GM18502 (cell line): ENCODE data around the gene TREML1.
A peak's percentile ranks its signal among the peaks of the same experiment; 100 is the strongest.
"Not testable (repeated sequence)": the region's sequence is repeated elsewhere in the genome, so short reads cannot be mapped to it uniquely, and the experiment has no call there.

Experiments used
- ATAC-seq: cut with Tn5 transposase; IDR thresholded peaks from one replicate; pipeline ENCODE4 v1.9.1; 2021; ENCODE audit warnings: mild to moderate bottlenecking; ENCODE audit not compliant: unreplicated experiment, poor library complexity

TREML1 gene

DNA sequence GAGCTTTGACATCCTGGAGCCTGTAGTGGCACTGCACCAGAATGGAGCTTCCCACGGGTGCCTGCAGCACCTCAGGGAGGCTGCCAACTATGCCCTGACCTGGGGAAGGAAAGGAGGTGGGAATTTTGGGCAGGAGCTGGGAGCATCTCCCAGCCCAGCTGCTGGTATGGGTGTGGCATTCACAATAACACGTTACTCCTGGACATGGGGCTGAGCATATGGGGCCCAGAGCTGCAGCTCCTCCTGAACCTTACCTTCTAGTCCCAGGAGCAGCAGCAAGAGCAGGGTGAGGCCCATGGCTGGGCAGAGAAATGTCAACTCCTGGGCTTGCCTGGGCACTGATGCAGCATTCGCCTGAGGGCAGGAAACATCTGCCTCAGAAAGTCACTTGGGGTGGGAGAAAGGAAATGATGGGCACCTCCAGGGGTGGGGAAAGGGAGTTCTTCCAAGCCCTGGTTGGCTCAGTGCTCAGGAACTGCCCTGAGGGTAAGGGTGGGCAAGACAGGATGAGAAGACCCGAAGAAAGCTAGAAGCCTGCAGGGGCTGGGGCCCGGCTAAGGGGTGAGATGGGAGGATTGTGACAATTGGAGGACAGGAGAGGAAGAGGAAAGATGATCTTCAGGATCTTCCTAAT is at the start of gene TREML1:
TREML1 (minus strand) TSS at position 356 of the 634 bp plus-strand sequence; CDS start at position 297, 59 bp downstream.
- no peak for ATAC-seq

GRCh38 chr6:41201764-41202173 is 47.6 kb upstream of the TREML1 start:
- ATAC-seq: no peak

DNA sequence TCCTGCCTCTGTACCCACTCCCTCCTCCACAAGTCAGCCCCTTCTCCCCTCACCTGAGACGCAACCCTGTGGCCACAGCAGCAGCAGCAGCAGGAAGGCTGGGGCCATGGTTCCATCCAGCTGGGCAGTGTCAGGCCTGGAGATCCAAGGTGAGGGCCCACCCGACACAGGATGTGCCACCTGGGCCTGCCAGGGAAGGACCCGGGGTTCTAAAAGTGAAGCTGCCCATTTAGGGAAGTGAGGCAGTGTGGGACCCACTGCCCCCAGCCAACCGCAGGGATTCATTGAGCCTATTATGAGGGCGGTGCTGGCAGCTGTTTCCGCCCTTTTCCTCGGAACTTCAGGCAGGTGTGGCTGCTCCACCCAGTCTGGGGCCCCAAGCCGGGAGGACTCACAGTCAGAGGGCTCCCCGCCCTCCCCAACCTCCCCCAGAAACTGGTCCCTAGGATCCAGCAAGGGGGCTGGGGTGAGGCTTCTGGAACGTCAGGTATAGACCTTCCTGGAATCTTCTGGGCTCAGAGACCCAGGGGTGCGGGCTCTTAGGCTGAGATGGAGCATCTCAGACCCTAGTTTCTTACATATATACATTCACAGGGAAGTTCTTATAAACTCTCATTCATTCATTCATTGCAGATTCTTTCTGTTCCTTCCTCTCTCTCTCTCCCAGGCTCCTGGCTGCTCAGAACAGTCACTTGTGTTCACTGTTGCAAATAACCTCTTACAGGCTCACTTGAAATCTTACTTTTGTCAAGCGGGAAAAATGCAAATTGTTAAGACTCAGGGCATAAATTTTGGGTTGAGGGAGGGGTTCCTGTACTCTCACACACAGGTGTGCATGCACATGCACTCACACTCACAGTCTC is 47.0 kb upstream of the TREML1 start, which contains the start of gene TREML2:
TREML2 (minus strand) TSS at position 249 of the 863 bp plus-strand sequence; CDS start at position 108, 141 bp downstream.
- peak; percentile 42 for ATAC-seq

GRCh38 chr6:41200296-41200900 is 46.3 kb upstream of the TREML1 start:
- ATAC-seq: peak; percentile 32

- peak; percentile 67 for ATAC-seq
These were observed 45.6 kb upstream of the TREML1 start for GRCh38 chr6:41199552-41200246.

- ATAC-seq: no peak
These were observed 43.1 kb upstream of the TREML1 start for GRCh38 chr6:41197234-41197633.

DNA sequence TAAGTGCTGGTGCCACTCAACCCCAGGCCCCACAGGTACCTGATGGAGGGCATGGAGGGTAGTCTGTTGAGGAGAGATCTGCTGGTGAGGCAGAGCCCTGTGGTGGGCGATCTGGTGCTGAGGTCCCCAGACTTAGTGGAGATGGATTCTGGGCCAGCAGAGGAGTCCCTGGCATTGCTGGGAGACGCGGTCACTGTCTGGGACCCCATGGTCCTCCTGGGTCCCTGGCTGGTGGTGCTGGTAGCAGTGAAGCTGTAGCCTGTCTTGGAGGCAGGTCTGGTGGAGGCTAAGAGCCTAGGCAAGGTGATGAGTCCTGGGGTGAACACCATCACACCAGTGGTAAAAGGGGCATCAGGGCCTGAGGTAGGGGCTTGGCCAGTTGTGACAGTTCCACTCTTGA is 40.2 kb upstream of the TREML1 start:
- ATAC-seq: no peak

- ATAC-seq: no peak
These were observed 39.7 kb upstream of the TREML1 start for GRCh38 chr6:41193884-41194283.

GRCh38 chr6:41193171-41193734 is 39.1 kb upstream of the TREML1 start:
- ATAC-seq: no peak

- no peak for ATAC-seq
These were observed 37.4 kb upstream of the TREML1 start for GRCh38 chr6:41191569-41191968.

GRCh38 chr6:41190791-41191190 is 36.6 kb upstream of the TREML1 start:
- ATAC-seq: no peak

- no peak for ATAC-seq
These were observed 35.8 kb upstream of the TREML1 start for GRCh38 chr6:41189967-41190366.

DNA sequence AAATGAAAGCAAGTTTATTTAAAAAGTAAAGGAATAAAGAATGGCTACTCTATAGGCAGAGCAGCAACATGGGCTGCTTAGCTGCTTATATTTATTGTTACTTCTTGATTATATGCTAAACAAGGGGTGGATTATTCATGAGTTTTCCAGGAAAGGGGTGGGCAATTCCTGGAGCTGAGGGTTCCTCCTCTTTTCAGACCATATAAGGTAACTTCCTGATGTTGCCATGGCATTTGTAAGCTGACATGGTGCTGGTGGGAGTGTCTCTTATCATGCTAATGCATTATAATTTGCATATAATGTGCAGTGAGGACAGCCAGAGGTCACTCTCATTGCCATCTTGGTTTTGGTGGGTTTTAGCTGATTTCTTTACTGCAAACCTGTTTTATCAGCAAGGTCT is 34.9 kb upstream of the TREML1 start:
- not testable (repeated sequence) for ATAC-seq

DNA sequence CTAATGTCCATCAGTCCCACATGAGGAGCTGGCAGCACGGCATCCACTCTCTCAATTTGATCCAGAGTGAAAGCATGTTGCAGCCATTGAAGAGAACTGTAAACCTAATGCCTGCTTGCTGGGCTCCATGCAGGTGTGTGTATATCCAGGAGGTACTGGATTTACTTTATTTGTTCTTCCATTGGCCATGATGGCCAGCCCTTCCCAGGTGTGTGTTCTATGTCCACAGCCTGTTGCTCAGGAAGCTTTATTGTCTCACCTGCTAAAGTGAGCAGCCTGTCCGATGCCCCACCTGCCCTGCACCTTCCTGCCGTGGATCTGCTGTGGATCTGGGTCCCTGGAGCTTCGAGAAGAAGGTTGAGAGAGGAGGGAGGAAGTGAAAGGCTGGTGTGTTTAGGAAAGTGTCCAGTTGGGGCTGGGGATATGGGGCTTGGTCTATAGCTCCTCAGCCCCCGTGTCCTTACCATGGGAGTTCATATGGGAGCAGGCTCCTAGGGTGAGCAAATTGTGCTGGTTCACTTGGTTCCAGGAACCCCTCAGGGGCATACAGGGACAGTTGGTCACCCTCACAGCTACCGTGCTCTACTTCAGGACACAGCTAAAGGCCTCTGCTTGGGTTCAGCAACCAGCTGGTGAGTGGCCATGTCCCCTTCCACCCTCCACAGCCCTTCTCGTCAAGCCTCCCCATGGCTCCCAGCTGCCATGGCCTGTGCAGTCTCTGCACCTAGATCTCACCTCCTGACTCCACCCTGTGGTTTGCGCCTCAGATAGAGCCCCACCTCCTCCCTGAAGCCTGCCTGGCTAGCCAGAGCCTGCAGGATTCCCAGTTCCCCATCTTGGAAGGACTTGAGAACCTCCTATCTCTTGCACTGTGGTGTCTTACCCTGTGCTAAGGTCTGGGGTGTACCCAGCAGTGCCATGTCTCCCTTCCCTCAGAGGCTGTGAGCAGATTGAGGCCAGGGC is 34.1 kb upstream of the TREML1 start:
- ATAC-seq: no peak

DNA sequence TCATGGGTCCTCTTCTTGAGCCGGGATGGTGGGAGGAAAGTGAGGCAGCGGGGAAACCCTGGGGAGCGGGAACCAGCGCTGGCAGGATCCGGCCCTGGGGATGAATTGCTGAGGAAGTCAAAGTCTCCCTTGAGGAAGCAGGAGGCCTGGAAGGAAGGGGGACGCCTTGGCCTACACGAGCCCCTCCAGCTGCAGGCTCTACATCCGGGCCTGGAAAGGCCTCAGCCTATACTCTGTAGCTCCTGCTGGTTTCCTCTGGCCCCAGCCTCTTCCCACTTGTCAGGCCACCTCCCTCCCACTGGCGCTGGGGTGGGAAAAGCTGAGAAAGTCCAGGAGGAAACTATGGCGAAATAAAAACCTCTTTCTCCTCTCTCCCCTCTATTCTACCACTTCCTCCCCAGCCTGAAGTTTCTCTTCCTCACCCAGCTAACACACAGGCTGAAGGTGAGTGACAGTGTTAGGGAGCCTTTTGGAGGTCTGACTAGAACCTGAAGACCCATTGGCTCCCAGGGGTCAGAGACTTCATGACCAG is 31.9 kb upstream of the TREML1 start:
- ATAC-seq: no peak

DNA sequence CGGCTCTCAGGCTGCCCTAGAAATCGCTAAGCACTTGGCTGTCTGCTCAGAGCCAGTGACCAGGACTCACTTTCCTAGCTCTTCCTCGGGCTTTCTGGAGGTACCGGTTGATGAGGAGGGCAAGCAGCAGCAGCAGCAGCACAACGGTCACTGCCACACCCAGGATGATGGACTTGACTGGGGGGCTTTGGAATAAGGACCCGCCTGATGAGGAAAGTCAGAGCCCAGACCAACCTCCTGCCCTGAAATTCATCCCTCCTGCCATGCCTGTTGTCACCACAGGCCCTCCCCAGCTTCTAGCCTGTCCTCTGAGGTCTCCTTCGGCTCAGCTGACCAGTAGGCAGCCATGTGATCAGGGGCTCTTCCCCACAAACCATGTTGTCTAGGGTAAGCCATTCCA is 30.6 kb upstream of the TREML1 start:
- ATAC-seq: no peak

DNA sequence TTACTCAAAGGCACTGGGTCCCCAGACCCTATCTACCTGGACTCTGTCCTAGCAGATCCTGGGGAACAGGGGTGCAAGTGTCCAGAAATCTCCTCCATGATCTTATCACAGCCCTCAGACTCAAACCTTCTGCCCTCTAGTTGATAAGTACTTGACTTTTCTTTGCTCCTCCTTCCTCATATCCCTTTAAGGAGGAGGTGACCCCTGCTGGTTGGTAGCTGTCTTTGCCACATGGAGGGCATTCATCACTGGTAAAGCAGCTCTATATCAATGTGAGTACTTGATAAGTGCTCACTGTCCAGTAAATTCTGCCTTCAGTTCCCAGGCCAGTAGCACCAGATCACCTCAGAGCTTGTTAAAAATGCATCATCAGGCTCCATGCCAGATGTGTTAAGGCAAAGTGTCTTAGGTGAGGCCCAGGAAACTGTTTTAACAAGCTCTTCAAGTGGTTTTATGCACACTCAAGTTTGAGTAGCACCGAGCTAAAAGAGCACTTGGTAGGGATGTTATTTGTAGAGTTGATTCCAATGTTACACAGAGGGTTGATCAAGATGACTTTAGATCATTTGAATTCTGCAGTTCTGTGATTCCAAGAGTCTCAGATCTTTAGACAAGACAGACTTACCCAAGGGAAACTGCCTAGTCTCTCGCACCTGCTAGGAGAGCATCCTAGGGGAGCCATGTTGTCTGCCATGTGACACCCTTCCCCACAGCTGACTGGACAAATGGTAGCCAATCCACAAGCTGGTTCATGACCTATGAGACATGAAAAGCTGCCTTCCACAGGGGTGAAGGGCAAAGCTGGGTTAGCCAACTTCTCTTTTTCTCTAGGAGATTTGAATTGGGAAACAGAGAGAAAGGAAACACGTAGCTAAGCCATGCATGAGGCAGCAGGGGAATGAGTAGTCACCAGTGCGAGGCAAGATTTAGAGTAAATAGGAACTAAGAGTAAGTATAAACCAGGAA is 28.2 kb upstream of the TREML1 start:
- ATAC-seq: peak; percentile 71

GRCh38 chr6:41181566-41181965 is 27.4 kb upstream of the TREML1 start:
- ATAC-seq: no peak
